Measurements from ENCODE around the gene TFB1M.
A peak's percentile ranks its signal among the peaks of the same experiment; 100 is the strongest.
"Not testable (repeated sequence)": the region's sequence is repeated elsewhere in the genome, so short reads cannot be mapped to it uniquely, and the experiment has no call there.

Gene TFB1M

DNA sequence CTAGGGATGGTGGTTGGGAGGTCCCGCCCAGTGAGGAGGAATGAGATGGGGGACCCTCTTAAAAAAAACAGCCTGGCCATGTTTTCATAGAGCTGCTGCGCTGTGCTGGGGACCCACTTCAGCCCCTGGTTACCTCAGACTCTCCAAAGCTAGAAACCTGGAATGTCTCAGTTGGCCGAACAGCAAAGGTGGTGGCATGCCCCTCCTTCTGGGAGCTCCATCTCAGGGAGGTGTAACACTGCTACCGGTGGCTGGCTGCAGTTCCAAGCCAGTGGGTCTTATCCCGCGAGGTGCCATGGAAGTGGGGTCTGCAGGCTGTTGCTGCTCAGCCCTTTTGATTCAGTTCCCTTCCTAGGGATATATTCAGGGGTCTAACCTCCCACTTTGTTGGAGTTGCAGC is 35.7 kb upstream of the TFB1M start:
- Histone ChIP-seq H3K27me3 (ENCODE audit: insufficient read depth, insufficient read length) (no peaks in the 10 kb centered on the region), H3K4me1 (ENCODE audit: insufficient read depth, insufficient read length) (no peaks in the 10 kb centered on the region), H3K9me3 (ENCODE audit: insufficient read depth, low read length) (no peaks in the 10 kb centered on the region; the same call in 1 of the 2 replicates), H3K36me3 (ENCODE audit: insufficient read depth, insufficient read length, low read length) (no peaks in the 10 kb centered on the region), H3K9ac (ENCODE audit: insufficient read length, low read depth) (no peak overlapping the region), H3K4me3 (ENCODE audit: insufficient read length, low read depth) (no peak overlapping the region)
- TF ChIP-seq ZNF274 (IDR thresholded peaks at IDR 0.05; ENCODE audit: low read depth, low read length) (no peak), YY1 (IDR thresholded peaks at IDR 0.05; ENCODE audit: insufficient read depth, insufficient read length) (no peak), SUZ12 (IDR thresholded peaks at IDR 0.05; ENCODE audit: extremely low read depth, insufficient read depth, insufficient read length) (no peak)
- no peak for DNase-seq (ENCODE audit: low read depth, low spot score)

DNA sequence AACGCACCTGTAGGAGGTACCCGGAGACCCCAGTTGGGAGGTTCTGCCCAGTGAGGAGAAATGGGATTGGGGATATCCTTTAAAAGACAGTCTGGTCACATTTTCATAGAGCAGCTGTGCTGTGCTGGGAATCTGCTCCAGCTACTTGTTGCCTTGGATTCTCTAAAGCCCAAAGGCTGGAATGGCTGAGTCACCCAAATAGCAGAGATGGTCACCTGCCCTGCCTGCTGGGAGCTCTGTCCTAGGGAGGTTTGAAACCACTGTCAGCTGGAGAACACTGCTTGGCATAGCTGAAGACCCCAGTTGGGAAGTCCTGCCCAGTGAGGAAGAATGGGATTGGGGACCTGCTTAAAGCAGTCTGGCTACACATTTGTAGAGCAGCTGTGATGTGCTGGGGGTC is 34.8 kb upstream of the TFB1M start:
- no peak for DNase-seq (ENCODE audit: low read depth, low spot score)
- H3K4me3 ChIP-seq (ENCODE audit: insufficient read length, low read depth), result no peak overlapping the region
- H3K36me3 ChIP-seq (ENCODE audit: insufficient read depth, insufficient read length, low read length), result no peaks in the 10 kb centered on the region
- no peaks in the 10 kb centered on the region for H3K27me3 ChIP-seq (ENCODE audit: insufficient read depth, insufficient read length)
- TF ChIP-seq YY1 (IDR thresholded peaks at IDR 0.05; ENCODE audit: insufficient read depth, insufficient read length) (no peak), SUZ12 (IDR thresholded peaks at IDR 0.05; ENCODE audit: extremely low read depth, insufficient read depth, insufficient read length) (no peak), ZNF274 (IDR thresholded peaks at IDR 0.05; ENCODE audit: low read depth, low read length) (no peak)
- no peaks in the 10 kb centered on the region for H3K4me1 ChIP-seq (ENCODE audit: insufficient read depth, insufficient read length)
- no peak overlapping the region for H3K9ac ChIP-seq (ENCODE audit: insufficient read length, low read depth)
- no peaks in the 10 kb centered on the region; the same call in 1 of the 2 replicates for H3K9me3 ChIP-seq (ENCODE audit: insufficient read depth, low read length)

DNA sequence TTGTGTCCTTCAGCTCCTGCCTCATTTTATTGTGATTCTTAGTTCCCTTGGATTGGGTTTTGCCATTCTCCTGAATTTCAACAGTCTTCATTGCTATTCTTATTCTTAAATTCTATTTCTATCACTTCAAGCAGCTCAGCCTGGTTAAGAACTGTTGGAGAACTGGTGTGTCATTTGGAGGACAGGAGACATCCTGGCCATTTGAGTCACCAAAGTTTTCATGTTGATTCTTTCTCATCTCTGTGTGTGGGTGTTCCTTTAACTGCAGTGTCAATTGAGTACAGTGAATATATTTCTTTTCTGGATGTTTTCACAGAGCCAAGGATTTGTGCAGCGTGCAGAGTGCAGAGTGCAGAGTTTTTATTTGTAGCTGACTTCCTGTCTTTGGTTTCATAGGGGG is 33.5 kb upstream of the TFB1M start:
- no peak overlapping the region for H3K4me3 ChIP-seq (ENCODE audit: insufficient read length, low read depth)
- TF ChIP-seq SUZ12 (IDR thresholded peaks at IDR 0.05; ENCODE audit: extremely low read depth, insufficient read depth, insufficient read length), result no peak
- no peak for TF ChIP-seq YY1 (IDR thresholded peaks at IDR 0.05; ENCODE audit: insufficient read depth, insufficient read length)
- no peak for TF ChIP-seq ZNF274 (IDR thresholded peaks at IDR 0.05; ENCODE audit: low read depth, low read length)
- H3K36me3 ChIP-seq (ENCODE audit: insufficient read depth, insufficient read length, low read length), result no peaks in the 10 kb centered on the region
- H3K27me3 ChIP-seq (ENCODE audit: insufficient read depth, insufficient read length), result no peaks in the 10 kb centered on the region
- DNase-seq (ENCODE audit: low read depth, low spot score), result no peak
- no peaks in the 10 kb centered on the region for H3K9me3 ChIP-seq (ENCODE audit: insufficient read depth, low read length)
- H3K9ac ChIP-seq (ENCODE audit: insufficient read length, low read depth), result no peak overlapping the region
- no peaks in the 10 kb centered on the region for H3K4me1 ChIP-seq (ENCODE audit: insufficient read depth, insufficient read length)

- DNase-seq (ENCODE audit: low read depth, low spot score), result no peak
- H3K27me3 ChIP-seq (ENCODE audit: insufficient read depth, insufficient read length), result no peaks in the 10 kb centered on the region
- no peaks in the 10 kb centered on the region for H3K9me3 ChIP-seq (ENCODE audit: insufficient read depth, low read length)
- no peaks in the 10 kb centered on the region for H3K36me3 ChIP-seq (ENCODE audit: insufficient read depth, insufficient read length, low read length)
- no peak overlapping the region for H3K9ac ChIP-seq (ENCODE audit: insufficient read length, low read depth)
- no peaks in the 10 kb centered on the region for H3K4me1 ChIP-seq (ENCODE audit: insufficient read depth, insufficient read length)
- TF ChIP-seq SUZ12 (IDR thresholded peaks at IDR 0.05; ENCODE audit: extremely low read depth, insufficient read depth, insufficient read length) (no peak), ZNF274 (IDR thresholded peaks at IDR 0.05; ENCODE audit: low read depth, low read length) (no peak), YY1 (IDR thresholded peaks at IDR 0.05; ENCODE audit: insufficient read depth, insufficient read length) (no peak)
- H3K4me3 ChIP-seq (ENCODE audit: insufficient read length, low read depth), result no peak overlapping the region
Measured at GRCh38 chr6:155346957-155347356, 32.7 kb upstream of the TFB1M start.

- H3K9me3 ChIP-seq (ENCODE audit: insufficient read depth, low read length), result no peaks in the 10 kb centered on the region
- H3K36me3 ChIP-seq (ENCODE audit: insufficient read depth, insufficient read length, low read length), result no peaks in the 10 kb centered on the region
- no peaks in the 10 kb centered on the region for H3K27me3 ChIP-seq (ENCODE audit: insufficient read depth, insufficient read length)
- no peaks in the 10 kb centered on the region for H3K4me1 ChIP-seq (ENCODE audit: insufficient read depth, insufficient read length)
- no peak for DNase-seq (ENCODE audit: low read depth, low spot score)
- TF ChIP-seq SUZ12 (IDR thresholded peaks at IDR 0.05; ENCODE audit: extremely low read depth, insufficient read depth, insufficient read length), result no peak
- TF ChIP-seq YY1 (IDR thresholded peaks at IDR 0.05; ENCODE audit: insufficient read depth, insufficient read length), result no peak
- TF ChIP-seq ZNF274 (IDR thresholded peaks at IDR 0.05; ENCODE audit: low read depth, low read length), result no peak
- H3K4me3 ChIP-seq (ENCODE audit: insufficient read length, low read depth), result no peak overlapping the region
- H3K9ac ChIP-seq (ENCODE audit: insufficient read length, low read depth), result no peak overlapping the region
Measured at GRCh38 chr6:155344341-155345006, 30.2 kb upstream of the TFB1M start.

DNA sequence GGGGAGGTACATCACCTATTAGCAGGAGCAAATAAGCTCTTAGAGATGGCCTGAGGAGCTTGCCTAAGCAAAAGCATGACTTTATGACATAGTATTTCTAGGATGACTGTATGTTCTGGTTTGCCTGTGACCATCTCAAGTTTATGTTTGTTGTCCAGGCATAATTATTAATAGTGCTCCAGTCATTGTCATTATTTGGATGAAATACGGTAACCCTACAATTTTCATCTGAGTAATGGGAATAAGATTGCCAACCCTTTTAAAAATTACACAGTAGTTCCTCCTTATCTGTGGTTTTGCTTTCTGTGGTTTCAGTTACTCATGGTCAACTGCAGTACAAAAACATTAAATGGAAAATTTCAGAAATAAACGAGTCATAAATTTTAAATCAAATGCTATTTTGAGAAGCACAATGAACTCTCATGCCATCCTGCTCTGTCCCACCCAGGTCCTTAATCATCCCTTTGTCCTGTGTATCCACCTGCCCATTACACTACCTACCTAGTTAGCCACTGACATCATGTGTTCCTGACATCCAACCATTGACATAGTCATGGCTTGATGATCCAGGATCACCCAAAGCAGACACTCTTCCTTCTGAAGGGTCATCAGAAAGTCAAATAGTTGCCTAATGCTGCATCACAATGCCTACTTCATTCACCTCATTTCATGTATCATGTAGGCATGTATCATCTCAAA is 27.0 kb upstream of the TFB1M start:
- Histone ChIP-seq H3K4me1 (ENCODE audit: insufficient read depth, insufficient read length) (no peaks in the 10 kb centered on the region), H3K9me3 (ENCODE audit: insufficient read depth, low read length) (no peaks in the 10 kb centered on the region), H3K27me3 (ENCODE audit: insufficient read depth, insufficient read length) (no peaks in the 10 kb centered on the region), H3K4me3 (ENCODE audit: insufficient read length, low read depth) (no peak overlapping the region), H3K9ac (ENCODE audit: insufficient read length, low read depth) (no peak overlapping the region), H3K36me3 (ENCODE audit: insufficient read depth, insufficient read length, low read length) (no peaks in the 10 kb centered on the region)
- DNase-seq (ENCODE audit: low read depth, low spot score), result no peak
- TF ChIP-seq YY1 (IDR thresholded peaks at IDR 0.05; ENCODE audit: insufficient read depth, insufficient read length) (no peak), SUZ12 (IDR thresholded peaks at IDR 0.05; ENCODE audit: extremely low read depth, insufficient read depth, insufficient read length) (no peak), ZNF274 (IDR thresholded peaks at IDR 0.05; ENCODE audit: low read depth, low read length) (no peak)

- no peak overlapping the region for H3K9ac ChIP-seq (ENCODE audit: insufficient read length, low read depth)
- no peaks in the 10 kb centered on the region for H3K27me3 ChIP-seq (ENCODE audit: insufficient read depth, insufficient read length)
- H3K36me3 ChIP-seq (ENCODE audit: insufficient read depth, insufficient read length, low read length), result no peaks in the 10 kb centered on the region
- no peak for TF ChIP-seq YY1 (IDR thresholded peaks at IDR 0.05; ENCODE audit: insufficient read depth, insufficient read length)
- TF ChIP-seq SUZ12 (IDR thresholded peaks at IDR 0.05; ENCODE audit: extremely low read depth, insufficient read depth, insufficient read length), result no peak
- no peak for TF ChIP-seq ZNF274 (IDR thresholded peaks at IDR 0.05; ENCODE audit: low read depth, low read length)
- H3K4me3 ChIP-seq (ENCODE audit: insufficient read length, low read depth), result no peak overlapping the region
- H3K4me1 ChIP-seq (ENCODE audit: insufficient read depth, insufficient read length), result no peaks in the 10 kb centered on the region
- H3K9me3 ChIP-seq (ENCODE audit: insufficient read depth, low read length), result no peaks in the 10 kb centered on the region
- DNase-seq (ENCODE audit: low read depth, low spot score), result peak; percentile 23
Measured at GRCh38 chr6:155340464-155341129, 26.3 kb upstream of the TFB1M start.

- H3K9me3 ChIP-seq (ENCODE audit: insufficient read depth, low read length); H3K36me3 ChIP-seq (ENCODE audit: insufficient read depth, insufficient read length, low read length); DNase-seq (ENCODE audit: low read depth, low spot score); H3K4me1 ChIP-seq (ENCODE audit: insufficient read depth, insufficient read length); H3K27me3 ChIP-seq (ENCODE audit: insufficient read depth, insufficient read length); H3K9ac ChIP-seq (ENCODE audit: insufficient read length, low read depth); H3K4me3 ChIP-seq (ENCODE audit: insufficient read length, low read depth): not testable (repeated sequence)
Measured at GRCh38 chr6:155339929-155340328, 25.6 kb upstream of the TFB1M start.

- not testable (repeated sequence) for H3K4me1 ChIP-seq (ENCODE audit: insufficient read depth, insufficient read length); H3K9me3 ChIP-seq (ENCODE audit: insufficient read depth, low read length); H3K27me3 ChIP-seq (ENCODE audit: insufficient read depth, insufficient read length); H3K9ac ChIP-seq (ENCODE audit: insufficient read length, low read depth); H3K4me3 ChIP-seq (ENCODE audit: insufficient read length, low read depth); H3K36me3 ChIP-seq (ENCODE audit: insufficient read depth, insufficient read length, low read length); DNase-seq (ENCODE audit: low read depth, low spot score)
Measured at GRCh38 chr6:155338237-155338636, 24.0 kb upstream of the TFB1M start.
